H1 (cell line): Measurements from ENCODE around the gene ADAM22. TPM values are rescaled to one million over a fixed set of nuclear protein-coding genes. Genes with fewer than 3 reads are reported as not detected.

ENCODE experiments used
- CTCF ChIA-PET: fragments of 300-600 bp; sonication (Branson Sonifier 250); formaldehyde crosslinking; loops from one replicate; lab custom pipeline; 2021; ENCODE audit not compliant: partially characterized antibody; lab: Charles Lee
- POLR2A ChIA-PET: fragments of 300-600 bp; sonication (Branson Sonifier 250); formaldehyde crosslinking; loops from one replicate; lab custom pipeline; 2021; ENCODE audit warnings: inconsistent platforms; ENCODE audit not compliant: partially characterized antibody; lab: Charles Lee
- DNase-seq, 2 experiments: peaks; one replicate each; pipeline versions ENCODE4 v3.0.0 to v3.0.0-alpha.2; 2010 to 2022; ENCODE audit warnings: low spot score in 2 of 2, low read depth in 1 of 2, mixed read lengths in 1 of 2
- FAIRE-seq: peaks from 2 replicates; lab custom pipeline; 2011; peaks lifted over from hg19 to GRCh38; lab: Jason Lieb, UNC
- H2AFZ ChIP-seq: 2 replicates; pipeline ENCODE4 v1.8.1; 2012; ENCODE audit warnings: low read length, inconsistent platforms
- H2AK5ac ChIP-seq: 2 replicates; pipeline ENCODE4 v1.6.1; 2013; ENCODE audit warnings: low read depth, low read length
- H2BK120ac ChIP-seq: replicated peaks from 2 replicates; pipeline ENCODE3; 2013; ENCODE audit warnings: low read depth, low read length, inconsistent platforms
- H2BK12ac ChIP-seq: 2 replicates; pipeline ENCODE4 v1.6.1; 2013; ENCODE audit warnings: low read depth, low read length
- H2BK15ac ChIP-seq: 2 replicates; pipeline ENCODE4 v1.6.1; 2013; ENCODE audit warnings: low read length
- H2BK20ac ChIP-seq: 2 replicates; pipeline ENCODE4 v1.6.1; 2013; ENCODE audit warnings: low read length
- H2BK5ac ChIP-seq: 2 replicates; pipeline ENCODE4 v1.6.1; 2013; ENCODE audit warnings: low read depth, low read length
- H3K14ac ChIP-seq: 2 replicates; pipeline ENCODE4 v1.6.1; 2013; ENCODE audit warnings: inconsistent platforms; ENCODE audit not compliant: insufficient read length
- H3K18ac ChIP-seq: 2 replicates; pipeline ENCODE4 v1.6.1; 2013; ENCODE audit warnings: low read length; ENCODE audit errors: extremely low read depth
- H3K23ac ChIP-seq: 2 replicates; pipeline ENCODE4 v1.6.1; 2013; ENCODE audit warnings: inconsistent platforms; ENCODE audit not compliant: insufficient read length
- H3K23me2 ChIP-seq: 2 replicates; pipeline ENCODE4 v1.6.1; 2013; ENCODE audit warnings: low read depth, low read length
- H3K27ac ChIP-seq: 2 replicates; pipeline ENCODE4 v1.6.1; 2011; ENCODE audit warnings: low read depth, low read length, inconsistent platforms
- H3K27me3 ChIP-seq, 4 experiments: replicated peaks in 1 of 4; 1 replicate in 1 of 4; 2 replicates in 3 of 4; pipeline versions ENCODE4 v1.6.1 to v1.8.1; 2011 to 2013; ENCODE audit warnings: low read length in 3 of 4, mild to moderate bottlenecking in 3 of 4, inconsistent platforms in 2 of 4, mixed read lengths in 2 of 4, moderate library complexity in 1 of 4; ENCODE audit not compliant: control insufficient read depth in 3 of 4, insufficient read depth in 3 of 4; ENCODE audit errors: extremely low read depth in 1 of 4
- H3K36me3 ChIP-seq, 4 experiments: 2 replicates each; pipeline versions ENCODE4 v1.6.1 to v1.8.1; 2011 to 2013; ENCODE audit warnings: mild to moderate bottlenecking in 4 of 4, low read length in 3 of 4, moderate library complexity in 2 of 4, control low read depth in 1 of 4, inconsistent platforms in 1 of 4; ENCODE audit not compliant: insufficient read depth in 4 of 4, control insufficient read depth in 2 of 4
- H3K4ac ChIP-seq: replicated peaks from 2 replicates; pipeline ENCODE3; 2013; ENCODE audit warnings: low read length, low read depth, mixed read lengths, inconsistent platforms; ENCODE audit not compliant: insufficient read length
- H3K4me1 ChIP-seq, 4 experiments: replicated peaks in 1 of 4; 1 replicate in 1 of 4; 2 replicates in 3 of 4; pipeline versions ENCODE4 v1.6.1 to v1.8.1; 2011 to 2013; ENCODE audit warnings: low read length in 3 of 4, inconsistent platforms in 2 of 4, mixed read lengths in 1 of 4; ENCODE audit not compliant: insufficient read depth in 4 of 4, control insufficient read depth in 3 of 4
- H3K4me2 ChIP-seq, 2 experiments: 2 replicates each; pipeline versions ENCODE4 v1.6.1 to v1.8.1; 2011 to 2013; ENCODE audit warnings: low read depth in 2 of 2, low read length in 2 of 2, control low read depth in 1 of 2, inconsistent platforms in 1 of 2, mild to moderate bottlenecking in 1 of 2; ENCODE audit not compliant: insufficient read depth in 1 of 2
- H3K4me3 ChIP-seq, 4 experiments: fragments of 200-600, 300-600 bp in 1 of 4; sonication (generic), shearing (Covaris generic), sonication (Bioruptor Twin) in 1 of 4; 2 replicates each; pipeline versions ENCODE4 v1.5.1 to v1.8.1; 2011 to 2016; ENCODE audit warnings: low read length in 4 of 4, low read depth in 3 of 4, control low read depth in 2 of 4, inconsistent platforms in 2 of 4, mild to moderate bottlenecking in 2 of 4, mixed read lengths in 1 of 4, moderate library complexity in 1 of 4; ENCODE audit not compliant: insufficient read depth in 2 of 4; ENCODE audit errors: extremely low read depth in 1 of 4
- H3K56ac ChIP-seq: replicated peaks from 2 replicates; pipeline ENCODE3; 2013; ENCODE audit warnings: low read depth, mild to moderate bottlenecking, mixed read lengths, low read length, inconsistent platforms; ENCODE audit not compliant: insufficient read length
- H3K79me1 ChIP-seq: 2 replicates; pipeline ENCODE4 v1.6.1; 2013; ENCODE audit warnings: low read depth, low read length, control low read depth
- H3K79me2 ChIP-seq, 2 experiments: 2 replicates each; pipeline versions ENCODE4 v1.6.1 to v1.8.1; 2012 to 2013; ENCODE audit warnings: low read length in 2 of 2, mild to moderate bottlenecking in 2 of 2, inconsistent platforms in 1 of 2; ENCODE audit not compliant: insufficient read depth in 2 of 2, control insufficient read depth in 1 of 2
- H3K9ac ChIP-seq, 4 experiments: replicated peaks in 1 of 4; 1 replicate in 1 of 4; 2 replicates in 3 of 4; pipeline versions ENCODE4 v1.6.1 to v1.8.1; 2011 to 2013; ENCODE audit warnings: low read depth in 3 of 4, low read length in 3 of 4, control low read depth in 2 of 4, mild to moderate bottlenecking in 2 of 4, moderate library complexity in 2 of 4, inconsistent platforms in 1 of 4; ENCODE audit errors: extremely low read depth in 1 of 4
- H3K9me3 ChIP-seq, 2 experiments: 2 replicates each; pipeline versions ENCODE4 v1.6.1 to v1.8.1; 2012 to 2013; ENCODE audit warnings: mild to moderate bottlenecking in 2 of 2, moderate library complexity in 2 of 2, control low read depth in 1 of 2, inconsistent platforms in 1 of 2, low read depth in 1 of 2, low read length in 1 of 2, mixed read lengths in 1 of 2; ENCODE audit not compliant: insufficient read depth in 2 of 2
- H4K20me1 ChIP-seq, 2 experiments: replicated peaks in 1 of 2; 2 replicates each; pipeline versions ENCODE3 to v1.8.1; 2011 to 2013; ENCODE audit warnings: inconsistent platforms in 2 of 2, low read length in 2 of 2, mild to moderate bottlenecking in 1 of 2; ENCODE audit not compliant: insufficient read depth in 2 of 2, control insufficient read depth in 1 of 2
- H4K5ac ChIP-seq: 2 replicates; pipeline ENCODE4 v1.6.1; 2013; ENCODE audit warnings: low read length, low read depth, mixed read lengths, inconsistent platforms; ENCODE audit not compliant: insufficient read length
- H4K8ac ChIP-seq: 2 replicates; pipeline ENCODE4 v1.8.0; 2013; ENCODE audit warnings: mild to moderate bottlenecking, moderate library complexity, low read length, inconsistent platforms; ENCODE audit not compliant: insufficient read depth; ENCODE audit errors: extremely low read depth
- H4K91ac ChIP-seq: replicated peaks from 2 replicates; pipeline ENCODE3; 2013; ENCODE audit warnings: low read length, mixed read lengths, inconsistent platforms; ENCODE audit not compliant: insufficient read length
- ATF2 ChIP-seq: IDR thresholded peaks from 2 replicates; pipeline ENCODE4 v1.6.1; 2012; ENCODE audit warnings: low read length, inconsistent platforms
- BCL11A ChIP-seq, 2 experiments: IDR thresholded peaks; one replicate each; pipeline ENCODE4 v1.6.1; 2011; ENCODE audit warnings: low read depth in 2 of 2, low read length in 2 of 2, mild to moderate bottlenecking in 2 of 2
- EGR1 ChIP-seq: IDR thresholded peaks from 2 replicates; pipeline ENCODE4 v1.6.1; 2011; ENCODE audit warnings: low read depth, low read length, borderline replicate concordance
- HDAC2 ChIP-seq, 2 experiments: fragments of 300-600 bp in 1 of 2; sonication (generic) in 1 of 2; IDR thresholded peaks; 2 replicates each; pipeline ENCODE4 v1.6.1; 2011 to 2012; ENCODE audit warnings: low read depth in 2 of 2, low read length in 2 of 2, mild to moderate bottlenecking in 2 of 2, moderate library complexity in 2 of 2, borderline replicate concordance in 1 of 2, inconsistent platforms in 1 of 2
- MAFK ChIP-seq: IDR thresholded peaks from 2 replicates; pipeline ENCODE4 v1.6.1; 2012; ENCODE audit warnings: low read depth, mild to moderate bottlenecking, improper control_type of control experiment, low read length
- POLR2A ChIP-seq, 2 experiments: IDR thresholded peaks; 1 replicate in 1 of 2; 2 replicates in 1 of 2; pipeline ENCODE4 v1.6.1; 2011; ENCODE audit warnings: low read depth in 2 of 2, low read length in 2 of 2, mild to moderate bottlenecking in 2 of 2; ENCODE audit errors: control extremely low read depth in 1 of 2
- RAD21 ChIP-seq, 2 experiments: IDR thresholded peaks in 1 of 2; conservative IDR thresholded peaks in 1 of 2; 2 replicates each; pipeline ENCODE4 v1.6.1; 2011; ENCODE audit warnings: low read depth in 2 of 2, low read length in 2 of 2, improper control_type of control experiment in 1 of 2, inconsistent platforms in 1 of 2, mild to moderate bottlenecking in 1 of 2, moderate library complexity in 1 of 2
- TEAD4 ChIP-seq: IDR thresholded peaks from 2 replicates; pipeline ENCODE4 v1.6.1; 2012; ENCODE audit warnings: low read depth, low read length, inconsistent platforms, mixed read lengths
- WGBS, 2 experiments: shearing (Covaris generic) in 1 of 2; methylation state at CpG; one replicate each; pipeline versions ENCODE4 v1.1.6 to v1.1.7; 2013 to 2015; ENCODE audit warnings: low lambda C conversion rate in 2 of 2, mixed read lengths in 2 of 2, inconsistent platforms in 1 of 2, low coverage in 1 of 2, missing lambda C conversion rate in 1 of 2; ENCODE audit not compliant: insufficient replicate concordance in 2 of 2, insufficient coverage in 1 of 2, insufficient read length in 1 of 2; ENCODE audit errors: extremely low coverage in 1 of 2, missing lambda C conversion rate in 1 of 2; 5-methylcytosine and 5-hydroxymethylcytosine counted together
- polyA plus RNA-seq, 7 experiments: library from polyadenylated mRNA; depleted of rRNA in 3 of 7; stranded (reverse) in 5 of 7; unstranded in 2 of 7; fragments of >200 nt in 5 of 7; fragments of 200-250 nt in 2 of 7; gene quantifications; 1 replicate in 5 of 7; 2 replicates in 1 of 7; 4 replicates in 1 of 7; pipeline versions ENCODE4 v1.2.1 to v1.2.3, GENCODE V29; 2011 to 2013; ENCODE audit warnings: missing spikeins in 2 of 7, mixed read lengths in 2 of 7
- total RNA-seq: library from RNA; stranded (reverse); fragmentation: NEBNext Ultra II Directional; extraction: Animal tissue kit (Norgen Biotek cat#: 25700); gene quantifications from 2 replicates; pipeline ENCODE4 v1.2.1, GENCODE V29; 2021

The ADAM22 gene
- total and polyA plus RNA-seq, 2 of the 8 experiments (the other 6 are each of a cell fraction or from before 2014, with no cell fraction given), result 4.6 to 21.4 TPM

GRCh38 chr7:88111140-88111743 lies 177.2 kb downstream of the ADAM22 start:
- H3K9me3 ChIP-seq, result no peaks in the 10 kb centered on the region
- CTCF ChIA-PET, result interaction anchor here (0.6 to 2.1 kb wide), 15 partner anchors 10 to 603 kb away, joined by 3 to 9 read pairs (median 4); no protein-coding TSS in a partner anchor
- no peak overlapping the region for H3K27ac ChIP-seq
- no peak overlapping the region for H2BK120ac ChIP-seq
- no peaks in the 10 kb centered on the region for H3K4me1 ChIP-seq
- H3K36me3 ChIP-seq, result no peaks in the 10 kb centered on the region
- H2BK15ac ChIP-seq, result no peak overlapping the region
- DNase-seq (no peak), FAIRE-seq (peak; percentile 95)
- H3K9ac ChIP-seq, result no peak overlapping the region
- no peaks in the 10 kb centered on the region for H3K79me1 ChIP-seq
- no peak overlapping the region for H3K14ac ChIP-seq
- H2AK5ac ChIP-seq, result no peak overlapping the region
- no peaks in the 10 kb centered on the region for H3K27me3 ChIP-seq
- POLR2A ChIA-PET, result no interaction called here
- no peak overlapping the region for H4K8ac ChIP-seq
- no peak overlapping the region for H3K23ac ChIP-seq
- H4K5ac ChIP-seq, result no peak overlapping the region
- no peak overlapping the region for H2AFZ ChIP-seq
- no peak overlapping the region for H3K56ac ChIP-seq
- no peaks in the 10 kb centered on the region for H3K79me2 ChIP-seq
- H2BK12ac ChIP-seq, result no peak overlapping the region
- H3K4me3 ChIP-seq, result no peak overlapping the region
- no peak overlapping the region for H2BK20ac ChIP-seq
- no peak overlapping the region for H3K4me2 ChIP-seq
- H3K4ac ChIP-seq, result no peak overlapping the region
- no peaks in the 10 kb centered on the region for H4K20me1 ChIP-seq
- H3K23me2 ChIP-seq, result no peaks in the 10 kb centered on the region
- 37% methylated on average over 4 of the region's 4 CpGs; no CpG with 5 or more reads in 1 of the 2 experiments for WGBS, 2 experiments
- no peak overlapping the region for H4K91ac ChIP-seq
- H2BK5ac ChIP-seq, result no peak overlapping the region
- H3K18ac ChIP-seq, result no peak overlapping the region
- TF ChIP-seq HDAC2 (IDR thresholded peaks at IDR 0.05; ENCODE audit: borderline replicate concordance in 1 of 2, low read depth in 2 of 2, low read length in 2 of 2) (no peak), BCL11A (IDR thresholded peaks at IDR 0.05; ENCODE audit: low read depth in 2 of 2, low read length in 2 of 2) (no peak), RAD21 (IDR thresholded peaks at IDR 0.05 in 1 of 2, conservative IDR thresholded peaks at IDR 0.05 in 1 of 2; ENCODE audit: low read depth in 2 of 2, low read length in 2 of 2) (peak; percentile 81 to 83), EGR1 (no peak), MAFK (no peak), TEAD4 (no peak), ATF2 (no peak), POLR2A (IDR thresholded peaks at IDR 0.05; ENCODE audit: control extremely low read depth in 1 of 2, low read depth in 2 of 2, low read length in 2 of 2) (no peak)
